ENCODE results near the gene C2CD2L. TPM values are rescaled to one million over a fixed set of nuclear protein-coding genes. Genes with fewer than 3 reads are reported as not detected.

Gene C2CD2L
- total RNA-seq, 1 experiment from 2014 or later = 6.4 TPM

DNA sequence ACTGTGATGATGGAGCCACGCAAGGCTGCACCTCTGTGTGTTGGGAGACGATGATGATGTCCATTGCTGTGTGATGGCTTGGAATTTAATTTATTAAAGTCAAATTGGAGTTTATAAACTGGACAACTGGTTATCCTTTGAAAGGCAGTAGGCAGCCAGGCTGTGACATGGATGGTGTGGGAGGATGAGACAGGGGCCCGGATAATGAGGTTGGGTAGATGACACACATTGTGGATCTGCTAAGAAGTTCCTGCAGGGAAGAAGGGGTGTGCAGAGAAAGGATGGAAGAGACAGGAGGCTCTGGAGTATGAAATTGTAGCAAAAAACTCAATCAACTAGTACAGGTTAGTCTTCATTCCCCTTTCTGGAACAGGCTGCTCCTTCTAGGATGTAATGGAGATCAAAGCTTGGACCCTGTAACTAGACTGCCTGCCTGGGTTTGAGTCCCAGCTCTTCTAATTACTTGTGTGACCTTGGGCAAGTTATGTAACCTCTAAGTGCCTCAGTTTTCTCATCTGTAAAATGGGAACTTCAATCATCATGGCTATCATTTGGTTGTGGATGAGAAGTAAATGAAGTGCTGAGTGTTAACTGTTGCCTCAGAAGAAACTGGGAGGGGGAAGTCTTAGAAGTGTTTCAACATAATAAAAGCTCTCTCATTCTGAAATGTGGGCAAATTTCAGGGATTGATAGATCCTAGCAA, 10.0 kb downstream of the C2CD2L start:
- CTCF ChIA-PET = no interaction called here

DNA sequence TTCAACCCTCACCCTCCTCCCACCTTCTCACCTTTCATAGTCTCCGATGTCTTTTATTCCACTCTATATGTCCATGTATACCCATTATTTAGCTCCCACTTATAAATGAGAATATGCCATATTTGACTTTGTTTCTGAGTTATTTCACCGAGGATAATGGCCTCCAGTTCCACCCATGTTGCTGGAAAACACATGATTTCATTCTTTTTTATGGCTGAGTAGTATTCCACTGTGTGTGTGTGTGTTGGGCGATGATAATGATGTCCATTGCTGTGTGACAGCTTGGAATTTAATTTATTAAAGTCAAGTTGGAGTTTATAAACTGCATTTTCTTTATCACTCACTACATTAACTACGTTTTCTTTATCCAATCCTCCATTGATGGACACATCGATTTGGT, 11.1 kb downstream of the C2CD2L start:
- Mint-ChIP-seq H3K27ac (no peak overlapping the region), H3K36me3 (peaks cover 2% of the 10 kb centered on the region; the same call in 1 of the 2 replicates), H3K4me3 (no peak overlapping the region), H3K27me3 (ENCODE audit: low read depth) (no peaks in the 10 kb centered on the region; the same call in 1 of the 2 replicates), H3K4me1 (peaks cover 27% of the 10 kb centered on the region), H3K9me3 (no peaks in the 10 kb centered on the region)
- POLR2A ChIA-PET = no interaction called here
- CTCF ChIA-PET = interaction anchor here (0.8 kb wide), 1 partner anchor 16 kb away, joined by 3 read pairs; no protein-coding TSS in a partner anchor
- no peak for DNase-seq (ENCODE audit: low spot score)
- no peak for ATAC-seq
- TF ChIP-seq SMAD4 (CRISPR knock-in tag; IDR thresholded peaks at IDR 0.05) (no peak), NR2C2 (CRISPR knock-in tag; IDR thresholded peaks at IDR 0.05) (no peak), ZNF396 (CRISPR knock-in tag; IDR thresholded peaks at IDR 0.05; ENCODE audit: borderline replicate concordance) (no peak), ELF4 (CRISPR knock-in tag; IDR thresholded peaks at IDR 0.05; ENCODE audit: low read depth) (no peak), MYBL2 (CRISPR knock-in tag; IDR thresholded peaks at IDR 0.05) (no peak)
- TF ChIP-seq, protein P1, sequence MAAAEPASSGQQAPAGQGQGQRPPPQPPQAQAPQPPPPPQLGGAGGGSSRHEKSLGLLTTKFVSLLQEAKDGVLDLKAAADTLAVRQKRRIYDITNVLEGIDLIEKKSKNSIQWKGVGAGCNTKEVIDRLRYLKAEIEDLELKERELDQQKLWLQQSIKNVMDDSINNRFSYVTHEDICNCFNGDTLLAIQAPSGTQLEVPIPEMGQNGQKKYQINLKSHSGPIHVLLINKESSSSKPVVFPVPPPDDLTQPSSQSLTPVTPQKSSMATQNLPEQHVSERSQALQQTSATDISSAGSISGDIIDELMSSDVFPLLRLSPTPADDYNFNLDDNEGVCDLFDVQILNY (CRISPR knock-in tag; IDR thresholded peaks at IDR 0.05) = no peak
- TF ChIP-seq, protein P2, sequence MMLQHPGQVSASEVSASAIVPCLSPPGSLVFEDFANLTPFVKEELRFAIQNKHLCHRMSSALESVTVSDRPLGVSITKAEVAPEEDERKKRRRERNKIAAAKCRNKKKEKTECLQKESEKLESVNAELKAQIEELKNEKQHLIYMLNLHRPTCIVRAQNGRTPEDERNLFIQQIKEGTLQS (CRISPR knock-in tag; conservative IDR thresholded peaks at IDR 0.05) = no peak
- TF ChIP-seq, protein P3, sequence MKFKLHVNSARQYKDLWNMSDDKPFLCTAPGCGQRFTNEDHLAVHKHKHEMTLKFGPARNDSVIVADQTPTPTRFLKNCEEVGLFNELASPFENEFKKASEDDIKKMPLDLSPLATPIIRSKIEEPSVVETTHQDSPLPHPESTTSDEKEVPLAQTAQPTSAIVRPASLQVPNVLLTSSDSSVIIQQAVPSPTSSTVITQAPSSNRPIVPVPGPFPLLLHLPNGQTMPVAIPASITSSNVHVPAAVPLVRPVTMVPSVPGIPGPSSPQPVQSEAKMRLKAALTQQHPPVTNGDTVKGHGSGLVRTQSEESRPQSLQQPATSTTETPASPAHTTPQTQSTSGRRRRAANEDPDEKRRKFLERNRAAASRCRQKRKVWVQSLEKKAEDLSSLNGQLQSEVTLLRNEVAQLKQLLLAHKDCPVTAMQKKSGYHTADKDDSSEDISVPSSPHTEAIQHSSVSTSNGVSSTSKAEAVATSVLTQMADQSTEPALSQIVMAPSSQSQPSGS (CRISPR knock-in tag; IDR thresholded peaks at IDR 0.05; ENCODE audit: borderline replicate concordance, low read depth) = no peak
- TF ChIP-seq, protein P4, sequence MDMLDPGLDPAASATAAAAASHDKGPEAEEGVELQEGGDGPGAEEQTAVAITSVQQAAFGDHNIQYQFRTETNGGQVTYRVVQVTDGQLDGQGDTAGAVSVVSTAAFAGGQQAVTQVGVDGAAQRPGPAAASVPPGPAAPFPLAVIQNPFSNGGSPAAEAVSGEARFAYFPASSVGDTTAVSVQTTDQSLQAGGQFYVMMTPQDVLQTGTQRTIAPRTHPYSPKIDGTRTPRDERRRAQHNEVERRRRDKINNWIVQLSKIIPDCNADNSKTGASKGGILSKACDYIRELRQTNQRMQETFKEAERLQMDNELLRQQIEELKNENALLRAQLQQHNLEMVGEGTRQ (CRISPR knock-in tag; IDR thresholded peaks at IDR 0.05) = no peak

More for the DNA sequence above, 10.0 kb downstream of the C2CD2L start:
- H3K27ac Mint-ChIP-seq = no peak overlapping the region
- H3K36me3 Mint-ChIP-seq = no peaks in the 10 kb centered on the region; the same call in 1 of the 2 replicates
- peaks cover 21% of the 10 kb centered on the region for H3K4me1 Mint-ChIP-seq
- POLR2A ChIA-PET = no interaction called here
- no peak overlapping the region for H3K4me3 Mint-ChIP-seq
- DNase-seq (ENCODE audit: low spot score) = no peak
- TF ChIP-seq, protein P2 (CRISPR knock-in tag; conservative IDR thresholded peaks at IDR 0.05) = no peak
- TF ChIP-seq FOXK1 (CRISPR knock-in tag; IDR thresholded peaks at IDR 0.05) (no peak), KAT7 (CRISPR knock-in tag; IDR thresholded peaks at IDR 0.05; ENCODE audit: borderline replicate concordance) (no peak), ZNF263 (CRISPR knock-in tag; IDR thresholded peaks at IDR 0.05; ENCODE audit: low read depth) (no peak), FOXP1 (CRISPR knock-in tag; IDR thresholded peaks at IDR 0.05; ENCODE audit: borderline replicate concordance) (no peak), NFE2L1 (CRISPR knock-in tag; IDR thresholded peaks at IDR 0.05) (no peak), GTF2I (CRISPR knock-in tag; conservative IDR thresholded peaks at IDR 0.05) (no peak)
- TF ChIP-seq, protein P5, sequence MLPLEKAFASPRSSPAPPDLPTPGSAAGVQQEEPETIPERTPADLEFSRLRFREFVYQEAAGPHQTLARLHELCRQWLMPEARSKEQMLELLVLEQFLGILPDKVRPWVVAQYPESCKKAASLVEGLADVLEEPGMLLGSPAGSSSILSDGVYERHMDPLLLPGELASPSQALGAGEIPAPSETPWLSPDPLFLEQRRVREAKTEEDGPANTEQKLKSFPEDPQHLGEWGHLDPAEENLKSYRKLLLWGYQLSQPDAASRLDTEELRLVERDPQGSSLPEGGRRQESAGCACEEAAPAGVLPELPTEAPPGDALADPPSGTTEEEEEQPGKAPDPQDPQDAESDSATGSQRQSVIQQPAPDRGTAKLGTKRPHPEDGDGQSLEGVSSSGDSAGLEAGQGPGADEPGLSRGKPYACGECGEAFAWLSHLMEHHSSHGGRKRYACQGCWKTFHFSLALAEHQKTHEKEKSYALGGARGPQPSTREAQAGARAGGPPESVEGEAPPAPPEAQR (CRISPR knock-in tag; IDR thresholded peaks at IDR 0.05) = no peak
- TF ChIP-seq, protein P6, sequence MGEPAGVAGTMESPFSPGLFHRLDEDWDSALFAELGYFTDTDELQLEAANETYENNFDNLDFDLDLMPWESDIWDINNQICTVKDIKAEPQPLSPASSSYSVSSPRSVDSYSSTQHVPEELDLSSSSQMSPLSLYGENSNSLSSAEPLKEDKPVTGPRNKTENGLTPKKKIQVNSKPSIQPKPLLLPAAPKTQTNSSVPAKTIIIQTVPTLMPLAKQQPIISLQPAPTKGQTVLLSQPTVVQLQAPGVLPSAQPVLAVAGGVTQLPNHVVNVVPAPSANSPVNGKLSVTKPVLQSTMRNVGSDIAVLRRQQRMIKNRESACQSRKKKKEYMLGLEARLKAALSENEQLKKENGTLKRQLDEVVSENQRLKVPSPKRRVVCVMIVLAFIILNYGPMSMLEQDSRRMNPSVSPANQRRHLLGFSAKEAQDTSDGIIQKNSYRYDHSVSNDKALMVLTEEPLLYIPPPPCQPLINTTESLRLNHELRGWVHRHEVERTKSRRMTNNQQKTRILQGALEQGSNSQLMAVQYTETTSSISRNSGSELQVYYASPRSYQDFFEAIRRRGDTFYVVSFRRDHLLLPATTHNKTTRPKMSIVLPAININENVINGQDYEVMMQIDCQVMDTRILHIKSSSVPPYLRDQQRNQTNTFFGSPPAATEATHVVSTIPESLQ (CRISPR knock-in tag; IDR thresholded peaks at IDR 0.05) = no peak
- TF ChIP-seq, protein P7, sequence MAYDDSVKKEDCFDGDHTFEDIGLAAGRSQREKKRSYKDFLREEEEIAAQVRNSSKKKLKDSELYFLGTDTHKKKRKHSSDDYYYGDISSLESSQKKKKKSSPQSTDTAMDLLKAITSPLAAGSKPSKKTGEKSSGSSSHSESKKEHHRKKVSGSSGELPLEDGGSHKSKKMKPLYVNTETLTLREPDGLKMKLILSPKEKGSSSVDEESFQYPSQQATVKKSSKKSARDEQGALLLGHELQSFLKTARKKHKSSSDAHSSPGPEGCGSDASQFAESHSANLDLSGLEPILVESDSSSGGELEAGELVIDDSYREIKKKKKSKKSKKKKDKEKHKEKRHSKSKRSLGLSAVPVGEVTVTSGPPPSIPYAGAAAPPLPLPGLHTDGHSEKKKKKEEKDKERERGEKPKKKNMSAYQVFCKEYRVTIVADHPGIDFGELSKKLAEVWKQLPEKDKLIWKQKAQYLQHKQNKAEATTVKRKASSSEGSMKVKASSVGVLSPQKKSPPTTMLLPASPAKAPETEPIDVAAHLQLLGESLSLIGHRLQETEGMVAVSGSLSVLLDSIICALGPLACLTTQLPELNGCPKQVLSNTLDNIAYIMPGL (CRISPR knock-in tag; IDR thresholded peaks at IDR 0.05) = no peak
- TF ChIP-seq, protein P8, sequence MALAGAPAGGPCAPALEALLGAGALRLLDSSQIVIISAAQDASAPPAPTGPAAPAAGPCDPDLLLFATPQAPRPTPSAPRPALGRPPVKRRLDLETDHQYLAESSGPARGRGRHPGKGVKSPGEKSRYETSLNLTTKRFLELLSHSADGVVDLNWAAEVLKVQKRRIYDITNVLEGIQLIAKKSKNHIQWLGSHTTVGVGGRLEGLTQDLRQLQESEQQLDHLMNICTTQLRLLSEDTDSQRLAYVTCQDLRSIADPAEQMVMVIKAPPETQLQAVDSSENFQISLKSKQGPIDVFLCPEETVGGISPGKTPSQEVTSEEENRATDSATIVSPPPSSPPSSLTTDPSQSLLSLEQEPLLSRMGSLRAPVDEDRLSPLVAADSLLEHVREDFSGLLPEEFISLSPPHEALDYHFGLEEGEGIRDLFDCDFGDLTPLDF (CRISPR knock-in tag; IDR thresholded peaks at IDR 0.05) = no peak
- TF ChIP-seq, protein P9, sequence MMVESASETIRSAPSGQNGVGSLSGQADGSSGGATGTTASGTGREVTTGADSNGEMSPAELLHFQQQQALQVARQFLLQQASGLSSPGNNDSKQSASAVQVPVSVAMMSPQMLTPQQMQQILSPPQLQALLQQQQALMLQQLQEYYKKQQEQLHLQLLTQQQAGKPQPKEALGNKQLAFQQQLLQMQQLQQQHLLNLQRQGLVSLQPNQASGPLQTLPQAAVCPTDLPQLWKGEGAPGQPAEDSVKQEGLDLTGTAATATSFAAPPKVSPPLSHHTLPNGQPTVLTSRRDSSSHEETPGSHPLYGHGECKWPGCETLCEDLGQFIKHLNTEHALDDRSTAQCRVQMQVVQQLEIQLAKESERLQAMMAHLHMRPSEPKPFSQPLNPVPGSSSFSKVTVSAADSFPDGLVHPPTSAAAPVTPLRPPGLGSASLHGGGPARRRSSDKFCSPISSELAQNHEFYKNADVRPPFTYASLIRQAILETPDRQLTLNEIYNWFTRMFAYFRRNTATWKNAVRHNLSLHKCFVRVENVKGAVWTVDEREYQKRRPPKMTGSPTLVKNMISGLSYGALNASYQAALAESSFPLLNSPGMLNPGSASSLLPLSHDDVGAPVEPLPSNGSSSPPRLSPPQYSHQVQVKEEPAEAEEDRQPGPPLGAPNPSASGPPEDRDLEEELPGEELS (CRISPR knock-in tag; IDR thresholded peaks at IDR 0.05) = no peak
- ATAC-seq = no peak
- no peaks in the 10 kb centered on the region; the same call in 1 of the 2 replicates for H3K27me3 Mint-ChIP-seq (ENCODE audit: low read depth)
- no peaks in the 10 kb centered on the region for H3K9me3 Mint-ChIP-seq
